A204.1 (cell line): ENCODE data around the gene MAP2K3.

Experiments used
- FAIRE-seq: peaks from 2 replicates; lab custom pipeline; 2012; peaks lifted over from hg19 to GRCh38; lab: Jason Lieb, UNC

The MAP2K3 gene

DNA sequence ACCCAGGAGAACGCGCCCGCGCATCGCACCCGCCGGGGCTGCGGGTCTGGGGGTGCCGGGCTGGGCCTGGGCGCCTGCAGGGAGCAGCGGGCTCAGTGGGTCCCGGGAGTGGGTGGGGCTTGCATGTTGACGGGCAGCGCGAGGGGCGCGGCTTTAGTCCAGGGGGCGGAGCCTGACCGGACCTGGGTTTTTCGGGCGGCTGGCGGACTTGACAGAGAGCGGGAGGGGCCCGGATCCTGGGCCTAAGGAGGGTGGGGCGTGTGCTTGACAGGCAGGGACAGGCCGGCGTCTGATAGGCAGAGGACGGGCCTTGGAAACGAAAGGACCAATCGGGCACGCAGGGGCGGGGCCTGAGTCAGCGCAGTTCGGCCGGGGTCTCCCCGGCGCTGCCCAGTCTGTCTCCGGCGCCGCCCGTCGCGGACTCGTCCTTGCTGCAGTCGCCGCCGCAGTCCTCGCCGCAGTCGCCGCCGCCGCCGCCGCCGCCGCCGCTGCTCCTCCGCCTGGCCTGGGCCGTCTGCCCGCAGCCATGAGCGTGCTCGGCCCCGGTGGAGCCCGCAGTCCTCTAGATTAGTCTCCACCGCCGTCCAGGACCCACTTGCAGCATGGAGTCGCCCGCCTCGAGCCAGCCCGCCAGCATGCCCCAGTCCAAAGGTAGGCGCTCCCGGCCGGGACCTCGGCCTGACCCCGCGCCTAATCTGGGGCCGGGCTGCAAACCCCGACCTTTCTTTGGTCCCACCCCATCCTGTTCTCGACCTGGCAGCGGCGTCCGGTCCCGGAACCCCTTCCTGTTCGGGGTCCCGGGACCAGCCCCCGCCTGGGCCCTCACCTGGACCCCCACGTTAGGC lies at the start of gene MAP2K3:
MAP2K3 (plus strand) TSS at position 393 of the 845 bp plus-strand sequence; CDS start at position 603, 210 bp downstream.
- peak; percentile 95 for FAIRE-seq

DNA sequence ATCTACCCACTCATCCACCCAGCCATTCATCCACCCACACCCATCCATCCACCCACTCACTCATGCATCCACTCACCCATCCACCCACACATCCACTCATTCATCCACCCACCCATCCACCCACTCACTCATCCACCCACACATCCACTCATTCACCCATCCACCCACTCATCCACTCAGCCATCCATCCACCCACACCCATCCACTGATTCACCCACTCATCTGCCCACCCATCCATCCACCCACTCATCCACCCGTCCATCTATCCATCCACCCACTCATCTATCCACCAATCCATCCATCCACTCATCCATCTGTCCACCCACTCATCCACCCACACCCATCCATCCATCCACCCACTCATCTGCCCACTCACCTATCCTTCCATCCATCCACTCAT lies 48.6 kb upstream of the MAP2K3 start:
- no peak for FAIRE-seq

DNA sequence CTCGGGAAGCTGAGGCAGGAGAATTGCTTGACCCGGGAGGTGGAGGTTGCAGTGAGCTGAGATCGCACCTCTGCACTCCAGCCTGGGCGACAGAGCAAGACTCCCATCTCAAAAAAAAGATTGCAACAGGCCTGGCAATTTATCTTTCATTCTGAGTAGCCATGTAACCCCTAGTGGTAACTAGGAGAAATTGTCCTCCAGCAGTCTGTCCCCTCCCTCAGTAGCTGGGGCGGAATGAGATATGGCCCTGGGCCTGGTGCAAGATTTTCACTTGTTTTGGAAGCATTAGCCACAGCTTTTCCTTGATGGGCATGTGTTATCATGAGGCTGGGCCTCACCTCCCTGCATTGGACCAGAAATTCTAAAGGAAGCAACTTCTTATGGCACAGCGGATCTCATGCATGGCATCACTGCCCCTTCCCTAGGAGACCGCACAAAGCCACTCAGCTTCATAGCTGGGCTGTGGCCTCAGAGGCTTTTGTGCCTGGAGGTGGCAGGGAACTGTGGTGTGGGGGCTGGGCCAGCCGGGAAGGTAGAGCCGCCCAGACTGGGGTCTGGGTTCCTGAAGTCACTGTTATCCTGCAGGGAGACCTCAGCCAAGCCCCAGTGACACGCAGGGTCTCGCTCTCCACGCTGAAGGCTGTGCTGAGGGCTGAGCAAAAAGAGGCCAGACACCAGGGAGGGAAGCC lies 44.7 kb upstream of the MAP2K3 start:
- FAIRE-seq: no peak

DNA sequence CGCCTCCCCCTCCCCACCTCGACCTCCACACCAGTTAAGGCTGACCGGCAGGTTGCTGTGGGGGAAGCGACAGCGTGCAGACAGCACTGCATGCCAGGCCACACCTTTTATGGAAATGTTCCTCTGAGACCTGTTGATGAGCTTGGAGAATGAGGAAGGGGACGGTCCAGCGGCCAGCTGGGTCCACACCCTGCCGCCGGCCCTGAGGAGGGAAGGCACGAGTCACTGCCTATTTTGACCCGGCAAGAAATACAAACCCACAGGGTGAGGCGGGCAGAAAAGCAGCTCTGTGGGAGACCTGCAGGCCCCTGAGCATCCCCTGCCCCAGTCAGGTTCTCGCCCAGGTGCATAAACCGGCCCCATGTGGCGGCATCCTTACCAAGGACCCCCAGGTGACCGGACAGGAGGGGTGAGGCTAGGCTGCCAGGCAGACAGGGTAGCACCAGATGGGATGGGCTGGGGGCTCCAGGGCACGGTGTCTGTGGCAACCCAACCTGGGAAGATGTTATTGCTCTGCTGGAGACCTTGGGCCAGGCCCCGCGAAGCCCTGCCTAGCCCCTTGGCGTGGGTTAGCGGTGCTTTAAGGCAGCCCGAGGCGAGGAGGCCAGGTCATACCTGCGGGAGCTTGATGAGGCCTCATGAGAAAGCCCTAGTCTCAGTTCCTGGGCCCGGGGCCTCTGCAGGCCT lies 44.0 kb upstream of the MAP2K3 start:
- FAIRE-seq: no peak

DNA sequence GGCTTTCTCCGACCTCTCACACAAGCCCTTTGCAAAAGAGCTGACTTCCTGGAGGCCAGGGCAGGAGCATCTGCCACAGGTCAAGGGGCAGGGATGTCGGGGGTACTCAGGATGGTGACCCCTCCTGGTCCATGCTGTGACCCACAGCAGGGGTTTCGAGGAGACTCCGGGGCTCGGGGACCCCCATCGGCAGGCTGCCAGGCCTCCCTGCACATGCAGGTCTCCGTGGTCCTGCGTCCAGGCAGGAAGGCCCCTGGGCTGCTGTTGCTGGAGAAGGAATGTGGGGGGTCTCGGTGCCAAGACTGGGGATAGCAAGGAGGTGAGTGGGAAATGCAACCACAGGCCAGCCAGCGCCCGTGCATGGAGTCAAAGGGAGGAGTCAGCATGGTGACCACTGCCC lies 42.9 kb upstream of the MAP2K3 start:
- no peak for FAIRE-seq

DNA sequence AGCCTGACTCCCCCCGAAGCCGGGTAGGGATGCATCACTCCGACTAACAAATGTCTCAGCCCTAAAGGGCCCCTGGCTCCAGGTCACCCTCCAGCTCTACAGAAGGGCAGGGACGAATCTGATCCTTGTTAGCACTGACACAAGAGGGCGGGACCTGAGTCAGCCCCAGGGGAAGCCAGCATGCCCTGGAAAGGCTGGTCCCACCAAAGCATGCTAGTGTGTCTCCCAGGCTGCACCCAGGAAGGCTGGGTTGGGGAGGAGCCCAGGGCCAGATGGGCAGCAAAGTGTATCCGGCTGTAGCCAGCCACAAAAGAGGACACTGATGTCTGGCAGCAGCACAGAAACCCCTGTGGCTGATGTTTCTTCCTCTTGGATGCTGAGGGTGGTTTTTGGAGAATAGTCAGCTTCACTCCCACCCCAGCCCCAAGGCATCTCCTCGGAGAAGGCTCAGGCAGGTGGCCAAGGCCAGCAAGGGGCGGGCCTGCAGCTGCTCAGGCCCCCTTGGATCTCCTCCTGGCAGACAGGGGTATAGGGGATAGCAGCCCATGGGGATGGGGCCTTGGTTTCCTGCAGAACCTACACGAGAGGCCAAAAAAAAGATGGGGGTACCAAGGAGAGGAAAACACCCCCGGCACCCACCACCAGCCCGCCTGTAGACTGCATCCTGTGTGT lies 42.3 kb upstream of the MAP2K3 start:
- no peak for FAIRE-seq

DNA sequence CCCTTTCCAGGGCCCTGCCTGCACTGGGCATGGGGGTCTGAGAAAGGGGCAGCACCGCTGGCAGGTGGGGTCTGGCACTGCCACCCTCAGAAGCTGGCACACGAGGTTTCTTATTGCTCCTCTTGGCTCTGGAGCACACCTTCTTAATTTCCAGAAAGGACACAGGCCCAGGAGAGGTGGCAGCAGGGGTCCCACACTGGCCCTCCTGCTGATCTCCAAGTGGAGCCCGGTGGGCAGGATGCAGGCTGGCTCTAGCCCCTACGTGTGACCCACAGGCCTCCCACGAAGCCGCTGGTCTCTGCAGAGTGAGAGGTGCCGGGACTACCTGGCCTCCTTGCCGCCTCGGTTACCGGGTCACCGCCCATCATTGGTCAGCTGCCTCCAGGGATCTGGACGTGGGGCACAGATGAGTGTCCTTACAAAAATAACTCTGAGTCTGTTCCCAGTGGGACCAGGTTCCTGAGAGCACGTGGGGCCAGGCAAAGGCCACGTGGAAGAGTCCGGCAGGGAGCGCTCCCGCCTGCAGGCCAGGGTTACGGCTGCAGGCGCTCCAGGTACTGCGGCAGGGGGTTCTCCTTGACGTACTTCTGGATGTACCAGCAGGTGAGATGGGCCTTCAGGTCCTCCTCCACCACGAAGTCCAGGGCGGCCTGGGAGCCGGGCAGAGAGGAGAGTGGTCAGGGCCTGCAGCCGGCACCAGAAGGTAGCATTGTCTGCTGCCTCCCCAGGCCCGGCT lies 41.6 kb upstream of the MAP2K3 start:
- no peak for FAIRE-seq

DNA sequence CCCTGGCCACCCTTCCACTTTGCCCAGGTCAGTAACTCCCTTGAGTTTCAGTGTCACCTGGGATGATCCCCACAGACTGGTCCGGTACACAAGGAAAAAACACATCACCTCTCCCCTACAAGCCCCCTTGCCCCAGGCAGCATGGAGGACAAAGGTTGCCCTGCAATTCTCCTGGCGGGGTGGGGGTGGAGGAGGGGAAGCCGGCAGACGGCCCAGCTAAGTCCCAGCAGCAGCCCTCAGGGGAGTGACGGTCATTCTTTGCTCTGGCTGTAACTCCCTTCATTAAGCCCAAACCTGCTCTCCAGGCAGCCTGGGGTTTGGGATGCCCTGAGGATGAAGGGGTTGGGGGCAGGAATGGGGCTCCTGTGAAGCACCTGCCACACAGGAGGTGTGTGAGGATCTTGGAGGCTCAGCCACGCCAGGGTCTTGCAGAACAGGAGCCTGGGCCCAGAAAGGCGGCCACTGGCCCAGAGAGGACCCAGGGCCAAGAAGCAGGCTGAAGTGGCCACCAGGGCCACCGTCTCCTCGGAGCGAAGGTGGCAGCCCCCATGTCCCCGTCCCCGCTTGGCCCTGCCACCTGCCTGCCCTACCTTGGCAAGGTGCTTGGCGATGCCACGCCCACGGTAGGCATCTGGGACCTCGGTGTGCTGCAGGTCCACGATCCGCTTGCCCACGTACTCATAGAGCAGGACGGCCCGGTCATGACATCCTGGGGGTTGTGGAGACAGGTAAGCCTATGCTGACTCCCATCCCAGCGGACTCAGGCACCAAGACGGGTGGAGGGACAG lies 40.8 kb upstream of the MAP2K3 start:
- FAIRE-seq: no peak

DNA sequence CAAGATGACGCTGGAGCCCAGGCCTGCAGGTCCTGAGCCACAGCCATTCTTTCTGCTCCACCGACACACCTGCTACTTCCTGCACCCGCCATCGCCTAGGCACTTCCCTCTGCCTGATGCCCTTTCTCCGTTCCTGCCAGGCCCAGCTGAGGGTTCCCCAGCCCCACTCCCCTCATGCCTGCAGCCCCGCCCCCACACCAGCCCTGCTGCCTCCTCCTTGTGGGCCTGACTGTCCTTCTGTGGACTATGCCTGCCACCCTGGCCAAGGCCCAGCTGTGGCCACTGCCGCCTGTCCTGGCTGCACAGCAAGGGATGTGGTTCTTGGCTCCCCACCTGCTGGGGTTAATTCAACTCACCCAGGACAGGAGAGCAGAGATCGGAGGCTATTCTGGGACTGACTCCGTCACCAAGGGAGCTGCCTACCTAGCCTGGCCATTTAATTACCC lies 38.8 kb upstream of the MAP2K3 start:
- no peak for FAIRE-seq

DNA sequence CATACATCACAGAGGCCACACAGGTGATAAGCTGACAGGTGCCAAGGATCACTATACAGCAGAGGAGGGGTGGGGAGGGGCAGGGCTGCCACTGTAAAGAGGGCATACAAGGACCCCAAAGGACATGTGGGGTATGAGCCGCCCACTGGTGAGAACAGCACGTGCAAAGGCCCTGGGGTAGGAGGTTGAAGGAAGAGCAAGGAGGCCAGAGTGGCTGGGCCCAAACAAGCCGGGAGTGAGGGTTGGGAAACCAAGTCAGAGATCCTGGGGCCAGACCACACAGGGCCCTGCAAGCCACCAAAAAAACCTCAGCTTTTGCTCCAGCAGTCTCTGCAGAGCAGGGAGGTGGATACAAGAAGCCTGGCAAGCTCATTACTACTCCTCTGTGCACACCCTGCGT lies 37.8 kb upstream of the MAP2K3 start:
- no peak for FAIRE-seq

DNA sequence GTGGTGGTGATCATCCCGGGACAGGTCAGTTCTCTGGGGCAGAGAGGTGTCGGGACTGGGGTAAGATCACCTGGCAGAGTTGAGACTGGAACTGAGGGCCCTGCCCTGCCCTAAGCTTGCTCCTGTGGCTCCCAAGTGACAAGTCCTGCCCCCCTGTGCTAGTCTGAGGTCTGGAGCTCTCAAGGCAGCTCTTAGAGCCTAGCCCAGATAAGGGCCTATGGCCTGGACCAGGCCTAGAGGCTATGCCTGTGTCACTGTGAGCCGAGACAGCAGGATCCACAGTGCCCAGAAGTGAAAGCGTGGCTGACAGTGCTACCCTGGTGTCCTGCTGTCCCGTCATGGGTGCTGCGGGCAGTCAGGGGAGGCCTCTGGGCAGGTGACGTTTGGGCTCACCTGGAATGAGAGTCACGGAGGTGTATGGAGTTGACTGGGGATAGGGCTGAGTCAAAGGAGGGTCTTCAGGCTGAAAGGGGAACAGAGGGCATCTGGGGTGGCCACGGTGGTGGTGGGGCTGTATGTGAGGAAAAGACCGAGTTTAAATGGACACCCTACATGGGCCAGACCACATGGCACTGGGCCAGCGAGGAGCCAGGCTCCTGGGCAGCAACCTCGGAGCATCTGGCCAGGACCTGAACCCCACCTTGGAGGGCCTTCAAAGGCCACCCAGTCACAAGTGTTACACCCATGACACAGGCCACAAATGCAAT lies 36.8 kb upstream of the MAP2K3 start:
- no peak for FAIRE-seq

DNA sequence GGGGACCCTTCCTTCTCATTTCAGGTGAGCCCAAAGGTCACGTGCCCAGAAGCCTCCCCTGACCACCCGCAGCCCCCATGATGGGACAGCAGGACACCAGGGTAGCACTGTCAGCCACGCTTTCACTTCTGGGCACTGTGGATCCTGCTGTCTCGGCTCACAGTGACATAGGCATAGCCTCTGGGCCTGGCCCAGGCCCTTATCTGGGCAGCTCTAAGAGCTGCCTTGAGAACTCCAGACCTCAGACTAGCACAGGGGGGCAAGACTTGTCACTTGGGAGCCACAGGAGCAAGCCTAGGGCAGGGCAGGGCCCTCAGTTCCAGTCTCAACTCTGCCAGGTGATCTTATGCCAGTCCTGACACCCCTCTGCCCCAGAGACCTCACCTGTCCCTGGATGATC lies 36.0 kb upstream of the MAP2K3 start:
- FAIRE-seq: no peak

DNA sequence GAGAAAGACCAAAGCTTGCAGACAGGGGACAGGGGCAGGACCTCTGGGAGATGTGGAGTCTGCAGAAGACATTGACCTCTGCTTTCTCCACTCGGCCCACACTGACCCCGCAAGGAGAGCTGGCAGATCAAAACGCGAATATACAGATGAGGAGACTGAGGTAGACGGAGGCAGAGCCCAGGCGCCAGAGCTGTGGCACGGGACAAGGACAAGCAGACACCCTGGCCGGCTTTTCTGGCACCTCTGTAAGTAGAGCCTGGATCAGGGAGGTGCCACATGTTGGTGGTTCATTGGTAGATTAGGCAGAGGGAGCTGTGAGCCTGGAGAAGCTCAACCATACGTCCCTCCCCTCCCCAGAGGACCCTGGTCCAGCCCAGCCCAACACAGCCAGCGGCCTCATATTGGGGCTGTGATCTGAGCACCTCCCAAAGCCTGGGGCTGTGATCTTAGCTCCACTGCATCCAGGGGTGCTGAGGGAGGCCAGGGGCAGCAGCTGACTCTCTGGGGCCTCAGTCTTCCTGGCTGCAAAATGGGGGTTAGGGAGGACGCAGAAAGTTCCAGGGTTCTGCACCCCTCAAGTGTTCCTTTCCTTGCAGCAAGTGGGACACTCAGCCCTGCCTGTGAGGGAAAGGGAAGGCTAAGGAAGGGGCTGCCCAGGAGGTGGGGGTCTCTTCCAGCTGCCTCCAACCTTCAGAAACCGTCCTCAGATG lies 35.3 kb upstream of the MAP2K3 start:
- no peak for FAIRE-seq

DNA sequence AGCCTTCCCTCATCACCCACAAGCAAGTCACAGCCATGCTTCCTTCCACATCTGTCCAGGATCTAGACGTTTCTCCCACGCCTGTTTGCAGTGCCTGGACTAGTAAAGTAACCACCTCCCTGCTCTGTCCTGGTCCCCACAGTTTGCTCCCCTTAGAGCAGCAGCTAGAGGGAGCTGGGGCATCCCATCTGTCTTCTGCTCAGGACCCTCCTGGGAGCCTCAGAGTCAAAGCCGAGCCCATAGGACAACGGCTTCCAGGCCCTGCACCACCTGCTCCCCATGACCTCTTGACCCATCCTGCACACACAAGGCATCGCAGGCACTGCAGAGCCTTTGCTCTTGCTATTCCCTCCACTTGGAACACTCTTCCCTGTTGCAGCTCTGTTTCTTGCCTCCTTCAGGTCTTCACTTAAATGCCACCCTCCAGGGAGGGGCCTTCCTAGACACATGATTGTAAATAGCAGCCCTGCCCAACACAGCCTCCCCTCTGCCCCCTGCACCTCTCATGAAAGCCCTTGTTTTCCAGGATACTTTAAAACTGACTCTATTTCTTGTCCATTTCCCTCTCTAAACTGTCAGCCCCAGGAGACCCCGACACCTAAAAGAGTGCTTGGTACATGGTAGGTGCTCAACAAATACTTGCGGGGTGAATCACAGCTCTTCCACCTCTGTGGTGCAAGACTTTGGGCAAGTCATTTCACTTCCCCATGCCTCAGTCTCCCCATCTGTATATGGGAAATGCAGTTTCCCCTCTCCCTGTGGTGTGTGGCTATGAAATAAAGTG lies 34.4 kb upstream of the MAP2K3 start:
- FAIRE-seq: no peak

DNA sequence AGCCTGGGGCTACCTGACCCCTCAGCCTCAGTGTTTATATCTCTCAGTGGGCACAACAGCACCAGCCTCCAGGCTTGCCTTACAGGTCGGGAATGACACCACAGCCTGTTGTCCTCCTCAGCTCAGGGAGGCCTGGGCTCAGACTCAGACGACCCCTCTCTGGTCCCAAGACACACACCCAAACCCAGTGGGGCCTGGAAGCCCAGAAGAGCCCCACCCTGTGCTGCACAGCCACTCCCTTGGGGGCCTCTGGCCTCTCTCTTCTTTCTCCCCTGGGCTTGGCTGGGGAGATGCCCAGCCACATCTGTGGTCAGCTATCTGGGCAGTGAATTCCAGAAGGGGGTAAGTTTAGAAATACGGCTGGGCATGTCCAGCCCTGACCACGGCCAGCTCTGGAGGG lies 33.7 kb upstream of the MAP2K3 start:
- FAIRE-seq: no peak

DNA sequence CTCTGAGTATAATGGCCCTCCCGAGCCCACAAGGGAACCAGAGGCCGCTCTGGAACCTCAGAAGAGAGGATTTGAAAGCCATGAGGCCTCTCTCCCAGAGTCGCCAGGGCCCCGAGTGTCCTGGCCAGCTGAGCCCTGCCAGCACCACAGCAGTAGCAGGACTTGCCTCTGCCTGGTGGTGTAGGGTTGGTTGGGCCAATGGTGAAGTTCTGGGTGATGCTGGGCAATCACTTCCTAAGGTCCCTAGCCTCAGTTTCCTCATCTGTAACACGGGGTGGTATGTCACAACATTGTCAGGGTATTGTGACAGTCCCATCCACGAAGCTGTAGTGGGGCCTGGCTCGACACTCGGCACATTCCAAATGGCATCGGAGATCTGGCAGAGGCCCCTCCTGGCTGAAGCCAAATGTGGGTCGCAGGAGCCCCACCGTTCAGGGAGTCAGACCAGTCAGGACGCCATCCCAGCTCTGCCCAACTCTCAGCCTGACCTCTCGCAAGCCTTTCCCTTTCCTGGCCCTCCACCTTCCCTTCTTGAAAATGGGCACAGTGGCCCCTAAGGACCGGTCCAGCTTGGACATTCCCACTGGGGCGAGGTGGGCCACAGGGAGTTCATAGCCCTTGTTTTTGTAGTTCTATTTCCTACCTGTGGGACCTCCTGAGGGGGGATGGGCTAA lies 33.0 kb upstream of the MAP2K3 start:
- FAIRE-seq: no peak

DNA sequence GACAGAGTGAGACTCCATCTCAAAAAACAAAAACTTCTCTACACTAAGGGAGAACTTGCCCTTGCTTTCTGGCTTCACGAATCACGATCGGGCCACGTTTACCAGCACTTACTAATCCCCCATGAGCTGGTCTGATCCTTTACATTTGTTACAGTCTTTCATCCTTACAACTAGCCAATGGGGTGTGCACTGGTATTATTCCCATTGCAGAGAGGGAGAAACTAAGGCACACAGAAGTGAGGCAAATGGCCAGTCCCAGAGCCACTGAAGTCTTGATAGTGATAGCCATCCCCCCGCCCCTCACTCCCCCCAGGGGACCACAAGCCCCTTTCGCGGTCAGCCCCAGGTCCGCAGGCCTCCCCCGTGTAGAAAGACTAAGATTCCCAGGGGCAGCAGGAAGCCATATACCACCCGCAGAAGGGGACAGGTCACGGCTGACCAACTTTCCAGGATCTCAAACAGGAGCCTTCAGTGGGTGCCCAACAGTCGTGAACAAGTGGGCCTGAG lies 32.2 kb upstream of the MAP2K3 start:
- FAIRE-seq: no peak
